ENCODE results near the gene PRPF6. TPM values are rescaled to one million over a fixed set of nuclear protein-coding genes. Genes with fewer than 3 reads are reported as not detected.
A peak's percentile ranks its signal among the peaks of the same experiment; 100 is the strongest.

PRPF6 gene
- total RNA-seq, 1 experiment from 2014 or later: 88.4 TPM

GRCh38 chr20:63957004-63957689, 23.8 kb upstream of the PRPF6 start:
- peaks cover 33% of the 10 kb centered on the region for H3K4me1 ChIP-seq (ENCODE audit: control insufficient read depth, insufficient read depth, low read length)
- ChIA-PET CTCF (interaction anchor here (0.6 to 1.1 kb wide), 2 partner anchors 357 to 419 kb away, joined by 3 read pairs; no protein-coding TSS in a partner anchor), POLR2A (no interaction called here)
- DNase-seq (ENCODE audit: low read depth, low spot score): no peak
- H3K27ac ChIP-seq (ENCODE audit: low read length): peak overlapping the region; percentile 91
- H3K9me3 ChIP-seq (ENCODE audit: control insufficient read depth, insufficient read depth, low read depth, low read length): no peaks in the 10 kb centered on the region
- TF ChIP-seq TCF7L2 (IDR thresholded peaks at IDR 0.05; ENCODE audit: low read depth, low read length) (no peak), REST (IDR thresholded peaks at IDR 0.05; ENCODE audit: insufficient read depth in 1 of 2, low read depth in 2 of 2, low read length in 1 of 2) (peak in 1 of 2 experiments; percentile 40; a peak in 1 of 4 replicates), POLR2AphosphoS5 (IDR thresholded peaks at IDR 0.05; ENCODE audit: low read depth, low read length) (peak; percentile 83)
- no TSS peak for BruUV-seq (replicated peaks)
- no peaks in the 10 kb centered on the region for H3K27me3 ChIP-seq (ENCODE audit: control insufficient read depth, insufficient read depth, low read length)
- ATAC-seq: peak; percentile 86
- in situ Hi-C loops (cut with HindIII; ENCODE audit: low pct_unique_long_range_greater_than_20kb, low sequenced_read_pairs): no loop called here
- H3K4me3 ChIP-seq (ENCODE audit: low read depth in 2 of 2, low read length in 2 of 2): peak overlapping the region; percentile 83 to 85
- intact Hi-C loops (cut with micrococcal nuclease; ENCODE audit: unreplicated experiment): no loop called here
- peaks cover 3% of the 10 kb centered on the region; the same call in 1 of the 2 replicates for H3K36me3 ChIP-seq (ENCODE audit: control insufficient read depth, insufficient read depth, low read length)

- CTCF ChIA-PET: no interaction called here
Measured at GRCh38 chr20:63957690-63958441, 23.1 kb upstream of the PRPF6 start.

More at GRCh38 chr20:63957690-63958441, 23.1 kb upstream of the PRPF6 start:
- H3K4me3 ChIP-seq (ENCODE audit: low read depth in 2 of 2, low read length in 2 of 2): peak overlapping the region in 1 of 2 experiments; percentile 83; a peak in 3 of 4 replicates
- no peaks in the 10 kb centered on the region for H3K27me3 ChIP-seq (ENCODE audit: control insufficient read depth, insufficient read depth, low read length)
- in situ Hi-C loops (cut with HindIII; ENCODE audit: low pct_unique_long_range_greater_than_20kb, low sequenced_read_pairs): no loop called here
- H3K27ac ChIP-seq (ENCODE audit: low read length): peak overlapping the region; percentile 91
- DNase-seq (ENCODE audit: low read depth, low spot score) (no peak), ATAC-seq (peak; percentile 23)
- no TSS peak for BruUV-seq (replicated peaks)
- peaks cover 28% of the 10 kb centered on the region for H3K4me1 ChIP-seq (ENCODE audit: control insufficient read depth, insufficient read depth, low read length)
- POLR2A ChIA-PET: no interaction called here
- peaks cover 3% of the 10 kb centered on the region; the same call in 1 of the 2 replicates for H3K36me3 ChIP-seq (ENCODE audit: control insufficient read depth, insufficient read depth, low read length)
- intact Hi-C loops (cut with micrococcal nuclease; ENCODE audit: unreplicated experiment): no loop called here
- H3K9me3 ChIP-seq (ENCODE audit: control insufficient read depth, insufficient read depth, low read depth, low read length): no peaks in the 10 kb centered on the region
- TF ChIP-seq SIN3A (IDR thresholded peaks at IDR 0.05; ENCODE audit: borderline replicate concordance, insufficient read depth, low read depth, low read length): no peak
- TF ChIP-seq REST (IDR thresholded peaks at IDR 0.05; ENCODE audit: insufficient read depth in 1 of 2, low read depth in 2 of 2, low read length in 1 of 2): no peak
- no peak for TF ChIP-seq CTCF (IDR thresholded peaks at IDR 0.05)
- no peak for TF ChIP-seq TCF7L2 (IDR thresholded peaks at IDR 0.05; ENCODE audit: low read depth, low read length)
- no peak for TF ChIP-seq POLR2AphosphoS5 (IDR thresholded peaks at IDR 0.05; ENCODE audit: low read depth, low read length)
